Duodenal mucosa (tissue), 2 donors: Measurements from ENCODE around the gene JPH4.

Experiments
- H3K27ac ChIP-seq: one replicate; pipeline ENCODE4 v1.7.0; 2013; ENCODE audit warnings: low read depth, low read length
- H3K27me3 ChIP-seq, 2 donors: one replicate each; pipeline ENCODE4 v1.7.0; 2013; ENCODE audit warnings: low read length in 2 of 2, control low read depth in 1 of 2; ENCODE audit not compliant: insufficient read depth in 2 of 2, control insufficient read depth in 1 of 2
- H3K36me3 ChIP-seq, 2 donors: one replicate each; pipeline ENCODE4 v1.7.0; 2013; ENCODE audit warnings: low read length in 2 of 2, control low read depth in 1 of 2; ENCODE audit not compliant: insufficient read depth in 2 of 2, control insufficient read depth in 1 of 2
- H3K4me1 ChIP-seq, 2 donors: one replicate each; pipeline ENCODE4 v1.7.0; 2013; ENCODE audit warnings: low read length in 2 of 2, control low read depth in 1 of 2; ENCODE audit not compliant: insufficient read depth in 2 of 2, control insufficient read depth in 1 of 2
- H3K4me3 ChIP-seq, 2 donors: one replicate each; pipeline ENCODE4 v1.7.0; 2013; ENCODE audit warnings: low read length in 2 of 2, low read depth in 1 of 2
- H3K9ac ChIP-seq, 2 donors: one replicate each; pipeline ENCODE4 v1.7.0; 2013; ENCODE audit warnings: low read length in 2 of 2, low read depth in 1 of 2
- H3K9me3 ChIP-seq, 2 donors: one replicate each; pipeline ENCODE4 v1.7.0; 2013; ENCODE audit warnings: low read length in 2 of 2, control low read depth in 1 of 2; ENCODE audit not compliant: control insufficient read depth in 1 of 2

JPH4 gene

DNA sequence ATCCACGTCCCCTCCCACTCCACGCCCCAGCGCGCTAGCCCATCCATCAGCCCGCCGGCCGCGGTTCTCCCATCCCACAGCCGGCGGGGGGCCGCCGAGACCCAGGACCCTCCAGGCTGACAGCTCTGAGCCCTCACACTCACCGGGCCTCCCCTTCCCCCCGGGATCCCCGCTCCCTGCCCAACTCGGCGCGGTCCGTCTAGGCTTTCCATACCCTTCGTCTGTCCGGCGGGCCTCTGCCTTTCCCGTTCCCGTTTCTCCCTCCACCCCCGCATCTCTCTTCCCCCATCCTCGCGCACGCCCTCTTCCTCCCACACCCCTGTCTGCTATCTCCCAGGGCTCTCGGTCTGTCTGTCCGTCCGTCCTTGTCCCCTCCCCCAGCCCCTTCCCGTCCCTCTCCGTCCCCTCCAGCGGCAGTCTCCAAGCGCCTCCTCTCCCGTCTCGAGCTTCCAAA lies 27.8 kb downstream of the JPH4 start:
- Histone ChIP-seq H3K27me3 (no peaks in the 10 kb centered on the region), H3K9ac (peak overlapping the region; percentile 63 to 68), H3K4me1 (peaks cover 9 to 15% of the 10 kb centered on the region in 2 donors), H3K27ac (no peak overlapping the region), H3K4me3 (peak overlapping the region; percentile 88 to 91), H3K36me3 (no peaks in the 10 kb centered on the region), H3K9me3 (no peaks in the 10 kb centered on the region)

DNA sequence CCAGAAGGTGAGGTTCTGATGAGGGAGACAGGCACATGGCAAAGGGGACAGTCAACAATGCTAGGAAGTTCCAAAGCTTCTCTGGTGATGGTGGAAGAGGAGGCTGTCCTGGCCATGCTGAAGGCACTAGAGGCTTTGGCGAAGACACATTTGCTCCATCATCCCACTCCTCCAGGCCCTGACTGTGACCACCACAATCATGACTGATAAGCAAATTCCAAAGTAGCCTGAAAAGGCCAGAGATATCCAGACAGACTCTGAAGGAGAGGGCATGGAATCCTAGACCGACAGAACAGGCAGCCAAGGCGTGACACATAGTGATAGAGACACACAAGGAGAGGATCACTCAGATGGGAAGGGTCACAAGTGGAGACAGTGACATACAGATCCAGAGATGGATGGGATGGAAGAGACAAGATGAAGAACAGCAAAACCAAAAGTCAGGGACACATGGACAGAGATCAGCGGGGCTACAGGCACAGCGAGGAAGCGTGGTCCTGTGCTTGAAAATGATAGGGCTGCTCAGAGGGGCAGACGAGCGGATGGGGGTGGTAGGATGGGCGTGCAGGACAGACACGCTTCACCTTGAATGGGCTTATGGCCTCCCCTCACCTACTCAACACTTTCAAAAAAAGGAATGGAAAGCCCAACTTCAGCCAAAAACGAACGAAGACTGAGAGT lies 28.3 kb downstream of the JPH4 start:
- peak overlapping the region; percentile 88 to 91 for H3K4me3 ChIP-seq
- no peaks in the 10 kb centered on the region for H3K36me3 ChIP-seq
- H3K9ac ChIP-seq: peak overlapping the region; percentile 63 to 68
- H3K9me3 ChIP-seq: no peaks in the 10 kb centered on the region
- H3K27ac ChIP-seq: no peak overlapping the region
- no peaks in the 10 kb centered on the region for H3K27me3 ChIP-seq
- peaks cover 14 to 17% of the 10 kb centered on the region in 2 donors for H3K4me1 ChIP-seq

DNA sequence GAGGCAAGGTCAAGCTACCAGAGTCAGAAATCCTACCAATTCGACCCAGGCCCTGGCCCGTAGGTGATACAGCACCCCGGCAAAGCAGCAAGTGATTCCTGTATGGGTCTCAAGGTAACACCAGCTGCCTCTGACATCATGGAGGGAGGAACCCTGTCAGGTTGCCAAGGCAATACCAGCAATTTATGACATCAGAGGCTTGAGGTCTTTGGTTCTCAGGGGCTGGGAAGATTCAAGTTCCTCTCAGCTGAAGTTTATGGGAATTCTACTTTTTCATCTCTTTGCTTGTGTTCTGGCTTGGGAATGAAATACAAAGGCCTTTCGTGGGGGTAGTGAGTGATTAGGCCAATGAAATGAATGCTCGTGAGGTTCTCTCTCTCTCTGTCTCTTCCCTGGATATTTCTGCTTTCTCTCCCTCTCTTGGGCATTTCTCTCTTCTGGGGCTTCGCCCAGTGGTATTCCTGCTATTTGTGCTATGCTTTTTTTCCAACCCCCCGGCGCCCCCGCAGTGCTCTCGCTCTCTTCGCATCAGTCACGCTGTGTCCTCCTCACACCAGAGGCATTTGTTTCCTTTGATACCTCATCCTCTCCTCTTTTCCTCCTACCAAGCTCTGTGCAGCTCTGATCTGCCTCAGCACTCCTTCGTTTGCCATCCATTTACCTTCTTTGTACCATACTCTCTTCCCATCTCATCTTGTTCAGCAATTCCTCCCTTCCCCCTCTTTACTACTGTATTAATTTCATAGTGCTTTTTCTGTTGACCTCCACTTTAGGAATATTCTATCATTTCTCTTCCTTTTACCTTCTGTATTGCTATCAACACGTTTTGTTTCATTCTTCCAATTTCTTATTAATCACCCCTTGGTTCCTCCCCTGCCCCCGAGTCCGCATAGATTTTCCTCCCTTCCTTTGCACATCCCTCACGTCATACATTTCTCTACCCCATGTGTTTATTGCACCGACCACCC lies 30.0 kb downstream of the JPH4 start:
- Histone ChIP-seq H3K36me3 (no peaks in the 10 kb centered on the region), H3K27me3 (no peaks in the 10 kb centered on the region), H3K4me1 (peaks cover 21 to 29% of the 10 kb centered on the region in 2 donors), H3K9me3 (no peaks in the 10 kb centered on the region), H3K27ac (no peak overlapping the region), H3K4me3 (no peak overlapping the region), H3K9ac (no peak overlapping the region)

DNA sequence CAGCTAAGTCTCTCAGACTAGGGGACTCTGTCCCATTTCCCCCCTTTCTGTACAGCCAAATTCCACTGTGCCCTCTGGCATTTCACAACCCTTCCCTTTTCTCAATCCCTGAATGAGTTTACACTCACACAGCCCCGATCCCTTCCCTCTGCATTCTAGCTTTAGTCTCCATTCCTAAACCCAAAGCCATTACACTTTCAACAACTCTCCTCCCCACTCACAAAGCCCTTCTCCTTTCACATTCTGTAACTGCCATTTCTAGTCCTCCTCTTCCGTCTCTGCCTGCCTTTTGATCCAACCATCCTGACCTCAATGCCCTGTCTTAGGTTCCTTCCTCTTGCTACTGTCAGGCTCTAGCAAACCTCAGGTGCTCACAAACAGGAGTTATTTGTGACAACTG lies 30.7 kb downstream of the JPH4 start:
- no peaks in the 10 kb centered on the region for H3K27me3 ChIP-seq
- H3K27ac ChIP-seq: no peak overlapping the region
- H3K4me1 ChIP-seq: peaks cover 21 to 29% of the 10 kb centered on the region in 2 donors
- H3K9me3 ChIP-seq: no peaks in the 10 kb centered on the region
- H3K4me3 ChIP-seq: no peak overlapping the region
- no peak overlapping the region for H3K9ac ChIP-seq
- no peaks in the 10 kb centered on the region for H3K36me3 ChIP-seq

DNA sequence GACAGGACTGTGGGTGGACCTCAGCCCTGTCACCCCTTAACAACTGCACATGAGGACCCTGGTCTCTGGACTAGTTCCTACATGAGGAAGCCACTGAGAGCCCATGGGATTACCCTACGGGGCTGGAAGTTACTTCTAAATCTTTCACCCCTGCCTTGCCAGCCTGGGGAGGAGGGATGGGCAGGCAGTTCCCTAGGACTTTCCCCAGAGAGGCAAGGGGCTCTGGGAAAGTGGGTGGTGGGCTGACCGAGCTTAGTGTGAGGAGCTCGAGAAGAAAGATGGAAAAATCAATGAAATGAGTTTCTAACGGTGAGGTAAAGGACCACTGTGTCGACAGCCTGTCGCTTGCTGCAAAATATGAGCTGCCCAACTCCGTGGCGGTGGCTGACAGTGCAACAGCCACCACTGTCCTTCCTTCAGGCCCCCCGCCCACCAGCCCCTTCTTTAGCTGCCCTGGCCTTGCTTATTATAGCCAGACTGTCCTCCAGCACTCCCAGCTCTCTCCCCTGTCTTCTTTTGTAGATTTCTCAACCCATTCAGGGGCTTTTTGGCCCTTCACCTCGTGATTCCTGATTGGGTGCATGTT lies 32.0 kb downstream of the JPH4 start:
- Histone ChIP-seq H3K9me3 (no peaks in the 10 kb centered on the region), H3K4me1 (peaks cover 21 to 29% of the 10 kb centered on the region in 2 donors), H3K36me3 (no peaks in the 10 kb centered on the region), H3K9ac (no peak overlapping the region), H3K4me3 (no peak overlapping the region), H3K27ac (no peak overlapping the region), H3K27me3 (no peaks in the 10 kb centered on the region)

DNA sequence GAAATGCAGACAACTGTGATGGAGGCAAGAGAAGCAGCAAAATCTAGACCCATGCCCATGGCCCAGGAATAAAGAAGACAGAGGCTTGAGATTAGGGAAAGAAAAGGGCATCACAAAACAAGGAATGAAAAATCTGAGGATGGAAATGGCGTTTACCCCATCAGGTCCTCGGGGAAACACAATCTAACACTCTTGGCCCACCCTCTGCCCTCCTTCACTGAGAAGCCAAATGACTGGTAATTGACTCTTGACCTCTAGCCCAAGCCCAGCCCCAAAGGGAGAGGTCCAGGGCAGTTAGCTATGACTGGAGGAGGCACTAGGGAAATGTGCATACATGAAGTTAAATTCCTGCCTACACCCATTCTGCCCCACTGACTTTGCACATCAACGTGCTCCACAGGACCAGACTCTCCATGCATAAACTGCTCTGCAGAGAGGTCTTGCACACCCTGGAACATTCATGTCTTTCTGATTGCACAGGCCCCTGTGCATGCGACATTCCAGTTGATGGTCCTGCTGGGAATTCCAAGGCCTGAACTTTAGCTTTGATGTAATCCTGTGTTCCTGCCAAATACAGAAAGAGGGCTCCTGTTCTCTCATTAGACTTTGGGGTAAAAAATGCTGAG lies 32.7 kb downstream of the JPH4 start:
- H3K27me3 ChIP-seq: no peaks in the 10 kb centered on the region
- no peak overlapping the region for H3K4me3 ChIP-seq
- H3K4me1 ChIP-seq: peaks cover 20 to 29% of the 10 kb centered on the region in 2 donors
- H3K36me3 ChIP-seq: no peaks in the 10 kb centered on the region
- no peak overlapping the region for H3K9ac ChIP-seq
- H3K27ac ChIP-seq: no peak overlapping the region
- H3K9me3 ChIP-seq: no peaks in the 10 kb centered on the region

DNA sequence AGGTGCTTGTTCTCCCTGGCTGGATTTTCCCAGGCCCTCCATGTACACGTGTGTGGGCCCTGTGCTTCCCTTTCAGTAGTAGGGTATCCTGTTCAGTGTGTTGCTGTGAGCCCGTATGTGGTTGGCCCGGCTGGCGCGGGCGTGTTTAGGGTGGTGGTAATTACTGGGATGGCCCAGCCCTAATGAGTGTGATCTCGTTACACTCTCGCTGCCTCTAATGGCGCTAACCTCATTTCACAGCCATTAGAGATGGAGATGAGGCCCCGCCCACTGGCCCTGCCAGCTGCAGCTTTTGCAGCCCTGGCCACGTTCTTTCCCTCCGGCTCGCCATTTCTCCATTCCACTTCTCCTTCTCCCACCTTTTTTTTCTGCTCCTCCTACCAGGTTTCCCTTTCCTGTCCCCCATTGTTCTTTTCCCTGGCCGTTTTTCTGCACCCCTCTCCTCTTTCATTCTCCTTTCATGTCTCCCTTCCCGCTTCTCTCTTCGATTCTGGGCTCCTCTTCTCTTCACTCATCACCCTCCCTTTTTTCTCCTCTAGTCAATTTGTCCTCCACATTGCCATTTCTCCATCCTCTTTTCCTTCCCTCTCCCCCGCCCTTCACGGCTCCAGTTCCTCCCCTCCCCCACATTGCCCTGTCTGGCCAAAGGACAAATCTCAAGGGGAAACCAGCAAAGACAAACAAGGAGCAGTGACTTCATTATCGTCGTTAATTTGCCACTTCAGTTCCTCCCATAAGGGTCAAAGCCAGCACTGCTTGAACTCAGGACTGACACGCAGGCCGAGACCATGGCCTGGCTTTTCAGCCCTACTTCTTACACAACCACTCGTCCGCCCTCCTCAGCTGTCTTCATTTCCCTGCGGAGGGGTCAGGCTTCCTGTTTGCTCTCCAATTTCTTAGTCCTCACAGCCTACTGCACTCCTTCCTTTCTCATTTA lies 33.8 kb downstream of the JPH4 start:
- Histone ChIP-seq H3K27ac (no peak overlapping the region), H3K9ac (no peak overlapping the region), H3K9me3 (no peaks in the 10 kb centered on the region), H3K27me3 (no peaks in the 10 kb centered on the region), H3K36me3 (no peaks in the 10 kb centered on the region), H3K4me1 (peaks cover 11 to 20% of the 10 kb centered on the region in 2 donors), H3K4me3 (peak overlapping the region; percentile 8 to 38)

DNA sequence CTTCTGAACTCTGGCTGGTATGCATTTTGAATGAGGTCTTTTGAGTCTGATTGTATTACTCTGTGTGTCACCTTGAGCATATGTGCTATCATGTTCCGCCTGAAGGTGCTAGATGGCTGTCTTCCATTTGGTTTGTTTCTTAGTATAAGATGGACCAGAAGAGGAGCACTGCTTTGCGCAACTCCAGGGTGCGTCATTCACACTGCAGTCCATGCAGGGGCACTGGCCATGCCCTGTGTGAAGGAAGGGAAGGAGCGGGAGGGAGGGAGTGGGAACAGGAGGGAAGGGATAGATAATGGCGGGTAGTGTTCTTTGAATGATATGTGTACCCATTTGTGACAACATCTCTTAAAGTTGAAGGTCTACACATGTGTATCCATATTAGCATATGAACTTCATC lies 35.2 kb downstream of the JPH4 start:
- Histone ChIP-seq H3K36me3 (no peaks in the 10 kb centered on the region), H3K9ac (no peak overlapping the region), H3K9me3 (no peaks in the 10 kb centered on the region), H3K27me3 (no peaks in the 10 kb centered on the region), H3K4me1 (peaks cover 11 to 13% of the 10 kb centered on the region in 2 donors), H3K27ac (no peak overlapping the region), H3K4me3 (no peak overlapping the region)

DNA sequence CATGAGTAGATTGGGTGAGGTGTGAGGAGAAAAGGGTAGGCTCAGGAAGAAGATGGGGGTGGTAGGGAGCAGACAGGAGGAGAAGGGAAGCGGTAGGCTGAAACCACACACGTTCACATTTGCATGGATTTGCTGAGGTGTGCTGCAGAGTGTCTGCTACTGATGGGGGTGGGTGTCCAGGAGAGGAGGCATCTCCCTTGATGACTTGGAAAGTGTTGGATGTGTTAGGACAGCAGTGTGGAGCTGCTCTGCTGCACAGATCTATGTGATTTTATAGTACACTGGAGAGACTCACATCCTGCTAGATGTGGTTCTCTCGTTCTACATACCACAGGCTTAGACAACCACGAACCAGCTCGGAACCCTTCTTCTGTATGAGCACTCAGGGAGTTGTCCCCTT lies 36.3 kb downstream of the JPH4 start:
- Histone ChIP-seq H3K27me3 (no peaks in the 10 kb centered on the region), H3K36me3 (no peaks in the 10 kb centered on the region), H3K4me1 (peaks cover 11 to 13% of the 10 kb centered on the region in 2 donors), H3K27ac (no peak overlapping the region), H3K9me3 (no peaks in the 10 kb centered on the region), H3K4me3 (no peak overlapping the region), H3K9ac (no peak overlapping the region)
